NCI-H2196 treated with DMSO at 0.1 percent for 48 hours (cell line): ENCODE measurements around the gene RAB10.
"Not testable (repeated sequence)": the region's sequence is repeated elsewhere in the genome, so short reads cannot be mapped to it uniquely, and the experiment has no call there.

Experiments
- DNase-seq: peaks from one replicate; lab custom pipeline; 2025; ENCODE audit not compliant: unreplicated experiment; lab: John Stamatoyannopoulos, UW

RAB10 gene

DNA sequence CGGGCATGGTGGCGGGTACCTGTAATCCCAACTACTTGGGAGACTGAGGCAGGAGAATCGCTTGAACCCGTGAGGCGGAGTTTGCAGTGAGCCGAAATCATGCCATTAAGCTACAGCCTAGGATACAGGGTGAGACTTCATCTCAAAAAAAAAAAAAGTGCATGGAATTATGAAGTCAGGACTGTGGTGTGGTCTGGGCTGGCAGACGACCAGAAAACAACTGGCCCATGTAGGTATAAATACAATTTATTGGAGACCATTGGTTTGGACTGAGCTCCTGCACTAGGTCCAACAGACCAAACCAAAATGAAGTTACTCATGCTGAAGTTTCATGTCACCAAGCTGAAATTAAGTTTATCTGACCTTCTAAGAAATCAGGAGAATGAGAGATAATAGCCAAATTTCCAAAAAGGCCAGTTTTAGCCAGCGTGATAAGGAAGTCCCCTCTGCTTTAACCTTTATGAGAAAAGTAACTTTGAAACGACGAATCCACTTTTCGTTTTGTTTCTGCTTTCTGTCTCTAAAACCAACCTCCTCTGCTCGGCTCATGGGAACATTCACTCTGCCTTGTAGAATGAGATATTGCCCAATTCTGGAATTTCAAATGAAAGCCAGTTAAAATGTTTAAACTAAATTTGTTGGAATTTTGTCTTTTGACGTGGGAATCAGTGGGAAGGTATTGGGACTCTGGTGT lies 17.7 kb upstream of the RAB10 start:
- DNase-seq, result no peak

DNA sequence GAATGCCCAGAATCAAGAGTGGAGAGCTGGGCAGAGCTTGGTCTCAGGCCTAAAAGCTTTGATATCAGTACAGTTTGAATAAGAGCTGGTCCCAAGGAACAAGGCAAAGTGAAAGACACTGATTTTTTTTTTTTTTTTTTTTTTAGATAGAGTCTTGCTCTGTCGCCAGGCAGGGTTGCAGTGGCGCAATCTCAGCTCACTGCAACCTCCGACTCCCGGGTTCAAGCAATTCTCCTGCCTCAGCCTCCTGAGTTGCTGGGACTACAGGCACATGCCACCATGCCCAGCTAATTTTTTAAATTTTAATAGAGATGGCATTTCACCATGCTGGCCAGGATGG lies 17.2 kb upstream of the RAB10 start:
- DNase-seq, result not testable (repeated sequence)

DNA sequence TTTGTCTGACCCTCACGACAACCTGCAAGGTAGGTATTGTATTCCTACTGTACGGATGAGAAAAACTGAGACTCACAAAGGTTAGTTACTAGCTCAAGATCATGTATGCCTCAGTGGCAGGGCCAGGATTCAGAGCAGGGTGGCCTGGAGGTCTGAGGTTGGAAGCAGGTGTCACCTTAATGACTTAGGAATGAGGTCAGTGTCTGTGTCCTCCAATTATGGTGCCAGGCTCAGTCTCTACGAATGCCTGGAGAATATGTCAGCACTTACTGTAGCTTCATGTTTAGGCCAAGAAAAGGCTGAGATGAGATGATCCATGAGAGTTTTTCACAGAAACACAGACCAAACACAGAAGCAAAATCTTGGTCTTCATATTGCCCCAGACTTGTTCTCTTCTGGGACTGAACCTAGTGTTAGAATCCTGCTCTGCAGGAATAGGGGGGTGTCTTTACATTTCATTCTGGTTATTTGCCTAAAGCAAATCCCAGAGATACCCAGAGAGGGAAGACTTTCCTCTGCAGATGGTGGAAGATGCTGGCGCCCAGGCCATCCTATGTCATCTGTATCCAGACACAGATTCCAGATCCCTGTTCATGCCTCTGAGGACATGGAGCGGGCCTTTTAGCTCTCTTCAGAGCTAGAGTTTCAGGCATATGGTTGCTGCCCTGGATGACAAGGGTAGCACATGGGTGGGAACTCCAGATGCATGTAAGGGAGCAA lies 16.3 kb upstream of the RAB10 start:
- DNase-seq, result no peak

DNA sequence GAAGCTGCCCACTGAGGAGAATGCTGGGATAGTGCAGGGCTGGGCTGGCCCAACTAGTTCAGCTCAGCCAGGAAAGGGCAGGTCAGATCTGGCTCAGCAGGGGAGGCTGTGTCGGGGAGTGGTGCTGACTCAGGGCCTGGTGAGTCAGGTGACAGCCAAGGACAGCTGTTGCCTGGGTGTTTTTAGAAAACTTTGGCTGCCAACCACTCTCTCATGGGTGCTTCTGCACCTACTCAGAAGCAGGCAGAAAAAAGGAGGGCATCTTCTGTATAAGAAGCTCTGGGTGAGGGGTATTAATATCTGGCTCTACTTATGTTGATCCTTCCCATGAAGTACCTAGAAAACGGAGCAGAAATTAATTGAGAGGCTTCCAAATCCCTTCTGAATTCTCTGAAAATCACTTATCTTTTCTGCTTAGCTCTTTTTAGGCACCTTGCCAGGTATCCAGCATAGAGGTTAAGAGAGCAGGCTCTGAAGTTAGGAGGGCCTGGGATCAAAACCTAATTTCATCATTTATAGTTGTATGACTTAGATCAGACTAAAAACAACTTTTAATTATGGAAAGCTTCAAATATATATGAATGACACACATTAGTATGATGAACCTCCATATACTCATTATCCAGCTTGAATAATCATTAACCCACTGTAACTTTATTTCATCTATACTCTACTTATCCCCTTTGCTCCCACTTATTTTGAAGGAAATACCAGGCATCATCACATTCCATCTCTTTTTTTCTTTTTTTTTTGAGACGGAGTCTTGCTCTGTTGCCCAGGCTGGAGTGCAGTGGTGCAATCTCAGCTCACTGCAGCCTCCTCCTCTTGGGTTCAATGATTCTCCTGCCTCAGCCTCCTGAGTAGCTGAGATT lies 15.5 kb upstream of the RAB10 start:
- DNase-seq, result peak; percentile 77

DNA sequence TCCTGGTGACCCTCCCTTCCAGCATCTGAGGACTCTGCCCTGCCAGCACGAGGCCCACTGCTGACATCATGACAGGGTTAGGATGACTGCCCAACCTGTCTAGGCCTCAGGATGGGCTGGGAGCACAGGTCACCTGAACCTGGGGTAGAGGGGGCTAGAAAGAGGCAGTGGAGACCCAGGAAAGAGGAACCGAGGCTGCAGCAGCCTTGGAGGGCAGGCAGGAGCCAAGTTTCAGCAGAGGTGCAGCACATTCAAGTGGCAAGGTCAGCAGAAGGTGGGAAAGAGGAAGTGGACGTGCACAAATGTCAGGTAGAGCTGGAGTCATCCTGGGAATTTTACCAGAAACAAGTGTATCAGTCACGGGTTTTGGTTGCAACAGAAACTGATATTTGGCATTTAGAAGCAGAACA lies 13.6 kb upstream of the RAB10 start:
- no peak for DNase-seq

DNA sequence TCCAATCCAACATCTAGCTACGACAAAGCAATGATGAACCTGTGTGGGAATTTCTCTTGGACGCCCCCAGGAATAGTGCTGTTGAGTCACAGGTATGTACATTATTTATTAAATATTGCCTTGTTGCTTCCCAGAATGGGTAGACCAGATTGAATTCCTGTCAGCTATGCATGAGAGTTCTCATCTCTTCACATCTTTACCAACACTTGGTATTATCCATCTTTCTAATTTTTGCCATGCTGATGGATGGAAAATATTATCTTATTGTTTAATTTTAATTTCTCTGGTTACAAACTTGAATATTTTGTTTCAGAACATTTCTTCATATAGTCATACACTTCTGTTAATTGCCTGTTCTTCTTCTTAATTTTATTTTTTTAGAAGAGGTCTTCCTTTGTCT lies 9.6 kb upstream of the RAB10 start:
- DNase-seq, result no peak

DNA sequence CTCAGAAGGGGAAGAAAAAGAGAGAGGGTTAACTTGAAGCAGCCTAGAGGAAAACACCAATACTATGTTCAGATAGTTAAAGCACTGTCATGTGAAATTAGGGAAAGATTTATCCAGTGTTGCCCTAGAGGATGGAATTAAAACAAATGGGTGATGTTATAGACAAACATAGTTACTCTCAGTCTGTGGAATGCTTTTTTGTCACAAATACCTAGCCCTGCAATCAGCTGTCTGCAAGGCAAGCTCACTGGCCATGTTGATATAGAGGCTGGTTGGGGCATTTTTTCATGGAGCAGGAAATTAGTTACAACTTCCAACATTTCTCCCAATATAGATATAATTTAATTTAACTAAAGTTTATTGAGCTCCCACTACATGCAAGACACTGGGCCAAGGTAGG lies 8.4 kb upstream of the RAB10 start:
- DNase-seq, result no peak

DNA sequence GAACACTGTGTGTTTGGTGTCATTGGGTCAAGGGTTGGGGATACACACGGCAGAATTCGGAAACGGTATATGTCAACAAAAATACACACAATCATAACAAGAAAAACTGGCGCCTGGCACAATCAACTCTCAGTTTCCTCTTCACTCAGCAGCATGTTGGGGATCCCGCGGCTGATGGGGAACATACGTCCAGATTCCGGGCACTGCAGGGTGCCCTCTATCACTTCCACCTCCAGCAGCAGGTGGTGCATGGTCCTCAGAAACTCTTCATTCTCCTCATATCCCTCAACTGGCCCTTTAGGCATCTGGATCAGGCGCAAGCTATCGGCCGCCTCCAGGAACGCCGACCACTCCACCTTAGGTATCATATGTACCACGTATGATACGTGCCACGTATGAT lies 5.8 kb upstream of the RAB10 start:
- DNase-seq, result not testable (repeated sequence)

DNA sequence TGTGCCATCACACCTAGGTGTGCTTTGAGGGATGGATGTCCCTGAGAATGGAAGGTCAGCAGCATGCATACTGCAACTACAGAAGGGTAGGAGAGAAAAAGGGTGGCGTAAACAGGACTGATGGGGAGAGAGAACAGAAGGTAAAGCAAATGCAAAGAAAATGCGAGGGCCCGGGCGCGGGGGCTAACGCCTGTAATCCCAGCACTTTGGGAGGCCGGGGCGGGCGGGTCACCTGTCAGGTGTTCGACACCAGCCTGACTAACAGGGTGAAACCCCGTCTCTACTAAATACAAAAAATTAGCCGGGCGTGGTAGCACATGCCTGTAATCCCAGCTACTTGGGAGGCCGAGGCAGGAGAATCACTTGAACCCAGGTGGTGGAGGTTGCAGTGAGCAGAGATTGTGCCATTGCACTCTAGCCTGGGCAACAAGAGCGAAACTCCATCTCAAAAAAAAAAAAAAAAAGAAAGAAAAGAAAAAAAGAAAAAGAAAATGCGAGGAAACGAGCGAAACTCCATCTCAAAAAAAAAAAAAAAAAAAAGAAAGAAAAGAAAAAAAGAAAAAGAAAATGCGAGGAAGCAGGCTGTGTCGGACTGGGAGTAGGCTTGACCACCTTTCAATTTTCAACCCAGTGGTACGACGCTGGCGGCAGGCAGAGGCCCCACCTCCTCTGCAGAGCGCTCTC lies 1.2 kb upstream of the RAB10 start:
- DNase-seq, result not testable (repeated sequence)

DNA sequence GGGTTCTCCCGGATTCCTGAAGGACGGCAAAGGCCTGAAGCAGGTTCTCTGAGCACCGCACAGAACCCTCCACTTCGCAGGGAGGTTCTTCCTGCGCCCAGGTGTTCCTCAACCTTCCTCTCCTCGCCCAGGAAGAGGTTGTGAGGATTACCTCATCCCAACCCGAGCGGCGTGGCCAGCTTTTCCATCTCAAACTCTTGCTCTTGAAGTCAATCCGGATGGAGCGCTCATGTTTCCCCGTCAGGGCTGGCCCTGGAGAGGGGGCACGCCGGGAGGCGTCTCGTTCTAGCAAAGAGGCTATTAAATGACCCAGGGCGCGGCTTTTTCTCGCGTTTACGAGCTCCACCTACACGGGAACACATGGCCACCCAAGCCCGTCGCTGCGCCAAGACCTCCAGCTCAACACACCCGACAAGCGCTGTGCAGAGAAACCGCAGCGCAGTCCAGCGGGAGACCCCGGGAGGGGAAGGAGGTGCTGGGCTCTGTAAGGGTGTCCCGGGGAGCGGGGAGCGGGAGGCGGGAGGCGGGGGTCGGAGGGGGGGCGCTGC lies 540 bp upstream of the RAB10 start:
- DNase-seq, result peak; percentile 82

DNA sequence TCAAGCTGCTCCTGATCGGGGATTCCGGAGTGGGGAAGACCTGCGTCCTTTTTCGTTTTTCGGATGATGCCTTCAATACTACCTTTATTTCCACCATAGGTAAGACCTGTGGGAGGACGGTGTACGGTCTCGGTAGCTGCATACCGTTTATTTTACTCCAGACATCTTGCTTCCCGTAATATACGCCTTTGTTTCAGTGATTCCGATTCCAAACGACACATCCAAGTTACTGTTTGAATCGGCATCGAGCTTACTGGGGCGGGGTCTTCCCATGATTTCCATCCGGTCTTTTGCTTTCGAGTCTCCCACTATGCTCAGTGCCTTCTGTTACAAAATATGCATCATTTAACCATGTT lies 731 bp downstream of the RAB10 start:
- no peak for DNase-seq

DNA sequence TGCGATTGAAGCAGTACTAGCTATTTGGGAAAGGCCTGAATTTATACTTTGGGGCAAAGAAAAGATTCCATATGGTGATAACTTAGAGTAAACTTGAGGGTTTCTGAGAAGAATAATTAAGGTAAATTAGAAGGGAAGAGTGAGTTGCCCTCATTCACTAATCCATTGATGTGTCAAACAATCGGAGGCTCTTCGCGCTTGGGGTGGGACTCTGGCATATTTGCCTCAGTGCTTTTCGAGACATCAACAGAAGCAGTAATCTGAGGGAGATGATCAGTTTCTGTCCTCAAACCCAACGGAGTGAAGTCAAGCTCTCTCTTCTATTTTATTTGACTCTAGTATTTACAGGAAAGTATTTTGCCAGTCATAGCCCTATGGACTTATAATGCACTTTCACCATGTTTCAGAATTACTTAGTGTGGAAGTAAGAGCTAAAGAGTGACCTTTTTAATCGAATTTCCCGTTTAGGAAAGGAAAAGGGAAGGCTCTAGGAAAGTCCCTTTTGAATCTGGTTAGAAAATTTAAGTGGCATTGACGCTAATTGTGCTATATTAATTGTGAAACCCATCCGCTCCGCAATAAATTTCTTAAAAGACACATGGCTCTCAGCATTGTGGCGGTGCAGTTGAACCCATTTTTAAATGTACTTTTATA lies 1.3 kb downstream of the RAB10 start:
- no peak for DNase-seq

DNA sequence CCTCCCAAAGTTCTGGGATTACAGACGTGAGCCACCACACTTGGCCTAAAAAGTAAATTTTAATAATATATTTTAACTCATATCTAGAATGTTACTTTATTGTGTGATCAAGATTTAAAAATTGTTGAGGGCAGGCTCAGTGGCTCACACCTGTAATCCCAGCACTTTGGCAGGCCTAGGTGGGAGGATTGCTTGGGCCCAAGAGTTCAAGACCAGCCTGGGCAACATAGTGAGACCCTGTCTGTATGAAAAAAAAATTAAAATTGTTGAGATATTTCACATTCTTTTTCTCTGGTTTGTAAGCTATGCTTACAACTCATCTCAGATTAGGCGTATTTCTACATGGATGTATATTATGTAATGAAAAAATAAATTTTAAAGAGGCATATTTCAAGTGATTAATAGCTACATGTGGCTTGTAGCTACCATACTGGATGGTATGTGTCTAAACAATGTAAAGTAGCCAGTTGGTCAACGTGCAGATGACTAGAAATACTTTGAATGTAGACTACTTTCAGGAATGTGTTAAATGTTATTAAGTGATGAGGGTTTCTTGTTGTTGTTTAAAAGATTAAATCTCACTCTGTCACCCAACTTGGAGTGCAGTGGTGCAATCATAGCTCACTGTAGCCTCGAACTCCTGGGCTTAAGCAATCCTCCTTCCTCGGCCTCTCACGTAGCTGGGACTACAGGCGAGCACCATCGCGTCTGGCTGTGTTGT lies 5.9 kb downstream of the RAB10 start:
- no peak for DNase-seq

DNA sequence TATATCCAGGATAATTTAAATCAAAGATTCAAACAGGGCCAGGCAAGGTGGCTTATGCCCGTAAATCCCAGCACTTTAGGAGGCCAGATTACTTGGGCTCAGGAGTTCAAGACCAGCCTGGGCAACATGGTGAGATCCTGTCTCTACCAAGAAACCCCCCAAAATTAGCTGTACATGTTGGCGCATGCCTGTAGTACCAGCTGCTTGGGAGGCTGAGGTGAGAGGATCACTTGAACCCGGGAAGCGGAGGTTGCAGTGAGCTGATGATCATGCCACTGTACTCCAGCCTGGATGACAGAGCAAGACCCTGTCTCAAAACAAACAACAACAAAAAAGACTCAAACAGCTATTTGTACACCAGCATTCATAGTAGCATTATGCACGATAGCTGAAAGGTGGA lies 9.2 kb downstream of the RAB10 start:
- DNase-seq, result no peak

DNA sequence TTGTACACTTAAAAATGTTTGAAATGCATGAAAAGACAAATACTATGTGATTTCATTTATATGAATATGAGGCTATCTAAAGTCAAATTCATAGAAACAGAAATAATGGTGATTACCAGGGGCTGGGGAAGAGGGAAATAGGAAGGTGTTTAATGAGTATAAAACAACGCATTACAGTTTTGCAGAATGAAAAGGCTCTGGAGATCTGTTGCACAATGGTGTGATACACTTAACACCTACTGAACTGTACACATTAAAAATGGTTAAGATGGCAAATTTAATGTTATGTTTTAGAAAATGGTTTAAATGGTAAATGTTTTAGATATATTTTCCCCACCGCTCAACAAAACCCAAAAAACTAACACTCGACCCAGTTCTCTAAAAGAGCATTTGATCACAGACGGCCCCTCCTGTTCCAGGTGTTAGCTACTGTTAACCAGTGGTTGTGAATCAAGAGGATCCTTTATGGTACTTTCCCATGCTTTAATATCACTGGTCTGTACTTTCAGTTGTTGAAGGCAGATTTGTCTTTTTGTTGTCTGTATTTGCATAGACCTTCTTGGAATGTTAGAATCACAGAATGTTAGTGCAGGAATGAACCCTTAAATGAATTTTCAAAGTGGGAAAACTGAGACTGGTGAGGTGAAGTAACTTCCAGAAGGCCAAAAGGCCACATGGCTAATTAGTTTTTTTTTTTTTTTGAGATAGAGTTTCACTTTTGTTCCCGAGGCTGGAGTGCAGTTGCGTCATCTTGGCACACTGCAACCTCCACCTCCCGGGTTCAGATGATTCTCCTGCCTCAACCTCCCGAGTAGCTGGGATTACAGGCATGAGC lies 10.2 kb downstream of the RAB10 start:
- DNase-seq, result no peak

DNA sequence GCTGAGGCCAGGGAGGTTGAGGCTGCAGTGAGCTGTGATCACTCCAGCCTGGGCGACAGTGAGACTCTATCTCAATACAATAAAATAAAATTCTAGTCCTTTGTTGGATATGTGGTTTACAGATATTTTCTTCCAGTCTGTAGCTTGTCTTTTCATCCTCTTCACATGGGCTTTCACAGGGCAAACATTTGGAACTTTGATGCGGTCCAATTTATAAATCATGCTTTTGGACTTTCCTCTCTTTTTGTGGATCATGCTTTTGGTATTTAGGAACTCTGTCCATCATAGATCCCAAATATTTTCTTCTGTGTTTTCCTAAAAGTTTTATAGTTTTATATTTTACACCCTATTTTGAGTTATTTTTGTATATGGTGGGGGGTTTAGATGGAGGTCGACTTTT lies 14.9 kb downstream of the RAB10 start:
- DNase-seq, result no peak

DNA sequence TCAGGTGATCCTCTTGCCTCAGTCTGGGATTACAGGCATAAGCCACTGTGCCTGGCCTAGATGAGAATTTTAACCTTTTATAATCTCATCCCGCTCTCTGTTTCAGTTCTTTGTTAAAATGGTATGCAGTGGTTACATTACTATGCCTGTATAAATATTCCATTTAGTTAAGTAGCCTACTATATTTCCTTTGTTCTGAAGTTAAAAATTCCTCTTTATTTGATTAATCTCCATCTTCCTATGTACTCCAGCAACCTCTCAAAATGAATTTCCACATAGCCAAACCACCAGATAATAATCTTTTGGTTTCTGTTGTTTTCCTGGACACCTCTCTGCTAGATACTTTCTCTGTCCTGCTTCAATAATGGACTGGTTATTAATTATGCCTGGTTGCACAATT lies 15.8 kb downstream of the RAB10 start:
- DNase-seq, result no peak

DNA sequence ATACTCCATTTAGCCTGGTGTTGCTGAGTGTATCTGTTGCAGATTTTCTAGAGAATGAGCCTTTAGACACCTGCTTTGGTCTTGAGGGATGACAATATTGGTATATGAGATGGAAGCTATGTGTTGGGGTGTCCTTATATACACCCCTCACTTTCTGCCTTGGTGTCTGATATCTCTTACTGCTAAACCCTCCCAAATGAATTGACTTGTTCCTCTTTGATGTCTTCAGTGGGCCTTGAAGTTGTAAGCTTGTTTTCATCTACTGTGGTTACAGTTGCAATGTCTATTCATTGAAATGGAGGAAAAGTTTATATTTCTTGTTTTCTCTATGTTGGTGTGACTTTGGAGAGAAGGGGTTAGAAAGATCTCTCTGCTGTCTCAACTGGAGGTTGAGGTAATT lies 18.9 kb downstream of the RAB10 start:
- DNase-seq, result no peak
